Endothelial cell of umbilical vein (primary cell): ENCODE data around the gene RNPEPL1. TPM values are rescaled to one million over a fixed set of nuclear protein-coding genes. Genes with fewer than 3 reads are reported as not detected.
A peak's percentile ranks its signal among the peaks of the same experiment; 100 is the strongest.

Experiments used
- BruUV-seq: library from RNA; stranded (reverse); fragments of 400-500 nt; replicated peaks from 2 replicates; lab custom pipeline; 2021; lab: Mats Ljungman, UMichigan
- CTCF ChIA-PET: fragments of 300-600, 350-600 bp; sonication (Branson Sonifier 250); formaldehyde crosslinking; loops from one replicate; lab custom pipeline; 2021; ENCODE audit warnings: antibody characterized with exemption, inconsistent platforms; lab: Charles Lee
- POLR2A ChIA-PET: fragments of 300-600, 350-600 bp; sonication (Branson Sonifier 250); formaldehyde crosslinking; loops from one replicate; lab custom pipeline; 2021; ENCODE audit warnings: antibody characterized with exemption, inconsistent platforms; lab: Charles Lee
- DNase-seq: peaks from one replicate; pipeline ENCODE4 v3.0.0-alpha.2; 2011; ENCODE audit warnings: low read depth, low spot score
- FAIRE-seq: peaks from 2 replicates; lab custom pipeline; 2011; peaks lifted over from hg19 to GRCh38; lab: Jason Lieb, UNC
- H2AFZ ChIP-seq: 2 replicates; pipeline ENCODE4 v1.6.0; 2012; ENCODE audit warnings: low read depth, low read length, control low read depth, inconsistent platforms
- H3K27ac ChIP-seq: 2 replicates; pipeline ENCODE4 v1.5.1; 2011; ENCODE audit warnings: low read depth, mild to moderate bottlenecking, control low read depth, low read length, moderate library complexity; ENCODE audit not compliant: insufficient read depth
- H3K27me3 ChIP-seq, 2 experiments: 2 replicates each; pipeline versions ENCODE4 v1.6.0 to v1.6.1; 2011; ENCODE audit warnings: low read length in 2 of 2, mixed read lengths in 1 of 2; ENCODE audit not compliant: control insufficient read depth in 2 of 2, insufficient read depth in 2 of 2
- H3K36me3 ChIP-seq, 2 experiments: 2 replicates in 1 of 2; 3 replicates in 1 of 2; pipeline ENCODE4 v1.5.1; 2011; ENCODE audit warnings: low read length in 2 of 2, mild to moderate bottlenecking in 1 of 2, moderate library complexity in 1 of 2; ENCODE audit not compliant: control insufficient read depth in 2 of 2, insufficient read depth in 2 of 2; ENCODE audit errors: extremely low read depth in 1 of 2
- H3K4me1 ChIP-seq: 3 replicates; pipeline ENCODE4 v1.5.1; 2011; ENCODE audit warnings: mild to moderate bottlenecking, low read length; ENCODE audit not compliant: control insufficient read depth, insufficient read depth; ENCODE audit errors: extremely low read depth
- H3K4me2 ChIP-seq: 2 replicates; pipeline ENCODE4 v1.6.1; 2011; ENCODE audit warnings: low read length, control low read depth, mixed read lengths; ENCODE audit not compliant: insufficient read depth
- H3K4me3 ChIP-seq, 3 experiments: fragments of 200-600 bp in 1 of 3; sonication (generic), shearing (Covaris generic) in 1 of 3; replicated peaks in 1 of 3; 2 replicates each; pipeline ENCODE4 v1.5.1; 2011 to 2016; ENCODE audit warnings: control low read depth in 3 of 3, low read length in 3 of 3, mild to moderate bottlenecking in 2 of 3, inconsistent platforms in 1 of 3, low read depth in 1 of 3, moderate library complexity in 1 of 3; ENCODE audit not compliant: insufficient read depth in 1 of 3
- H3K79me2 ChIP-seq: 2 replicates; pipeline ENCODE4 v1.6.0; 2012; ENCODE audit warnings: low read length, inconsistent platforms; ENCODE audit not compliant: control insufficient read depth, insufficient read depth
- H3K9ac ChIP-seq: replicated peaks from 2 replicates; pipeline ENCODE3; 2011; ENCODE audit warnings: low read length, control low read depth; ENCODE audit not compliant: insufficient read depth; ENCODE audit errors: extremely low read depth
- H3K9me1 ChIP-seq: replicated peaks from 3 replicates; pipeline ENCODE4 v1.6.0; 2011; ENCODE audit warnings: mild to moderate bottlenecking, low read length; ENCODE audit not compliant: control insufficient read depth, insufficient read depth; ENCODE audit errors: extremely low read depth
- H3K9me3 ChIP-seq: replicated peaks from 2 replicates; pipeline ENCODE4 v1.5.1; 2012; ENCODE audit warnings: low read length, inconsistent platforms; ENCODE audit not compliant: control insufficient read depth, insufficient read depth
- H4K20me1 ChIP-seq: replicated peaks from 2 replicates; pipeline ENCODE3; 2011; ENCODE audit warnings: mild to moderate bottlenecking, low read length; ENCODE audit not compliant: control insufficient read depth, insufficient read depth; ENCODE audit errors: extremely low read depth
- CTCF ChIP-seq, 2 donors: IDR thresholded peaks; 1 replicate in 1 of 2; 2 replicates in 1 of 2; pipeline ENCODE4 v1.5.1; 2011; ENCODE audit warnings: low read length in 2 of 2, mild to moderate bottlenecking in 2 of 2, moderate library complexity in 2 of 2, control low read depth in 1 of 2, inconsistent platforms in 1 of 2, low read depth in 1 of 2; ENCODE audit not compliant: insufficient read depth in 1 of 2; ENCODE audit errors: extremely low read depth in 1 of 2
- EZH2 ChIP-seq: IDR thresholded peaks from 2 replicates; pipeline ENCODE4 v1.6.1; 2012; ENCODE audit warnings: borderline replicate concordance, low read depth, mild to moderate bottlenecking, moderate library complexity, low read length, inconsistent platforms; ENCODE audit not compliant: severe bottlenecking
- FOS ChIP-seq: IDR thresholded peaks from 2 replicates; pipeline ENCODE4 v1.6.1; 2011; ENCODE audit warnings: mild to moderate bottlenecking, low read length, moderate library complexity, borderline replicate concordance; ENCODE audit not compliant: insufficient read depth
- GATA2 ChIP-seq: IDR thresholded peaks from 2 replicates; pipeline ENCODE4 v1.7.0; 2011; ENCODE audit warnings: low read depth, mild to moderate bottlenecking, moderate library complexity, mixed read lengths, low read length; ENCODE audit not compliant: insufficient read length, insufficient read depth
- JUN ChIP-seq: IDR thresholded peaks from 2 replicates; pipeline ENCODE4 v1.6.1; 2011; ENCODE audit warnings: borderline replicate concordance, low read depth; ENCODE audit not compliant: insufficient read length, insufficient read depth
- MAX ChIP-seq: IDR thresholded peaks from 2 replicates; pipeline ENCODE4 v1.6.1; 2011; ENCODE audit not compliant: insufficient read depth, insufficient read length
- MYC ChIP-seq: IDR thresholded peaks from one replicate; pipeline ENCODE4 v1.6.1; 2011; ENCODE audit warnings: mild to moderate bottlenecking, low read depth, low read length
- POLR2A ChIP-seq: IDR thresholded peaks from 2 replicates; pipeline ENCODE4 v1.6.1; 2012; ENCODE audit warnings: low read depth, mild to moderate bottlenecking, control low read depth, low read length
- POLR2AphosphoS5 ChIP-seq: IDR thresholded peaks from 2 replicates; pipeline ENCODE4 v1.6.1; 2012; ENCODE audit warnings: low read depth, mild to moderate bottlenecking, control low read depth, low read length, moderate library complexity; ENCODE audit not compliant: insufficient read depth
- dilution Hi-C: fragments of 300-500 bp; cut with MboI; formaldehyde crosslinking; loops from one replicate; pipeline ENCODE4 v1.15.0; 2019; ENCODE audit warnings: low sequenced_read_pairs; ENCODE audit not compliant: extremely low pct_ligation_motif_present
- intact Hi-C: fragments of 100-400 bp; cut with micrococcal nuclease; formaldehyde crosslinking; loops from one replicate; pipeline ENCODE4 v1.10.0; 2022
- polyA plus RNA-seq, 4 experiments: library from polyadenylated mRNA; depleted of rRNA in 3 of 4; stranded (reverse) in 3 of 4; unstranded in 1 of 4; fragments of >200 nt; gene quantifications; 2 replicates each; pipeline versions ENCODE4 v1.2.1 to v1.2.3, GENCODE V29; 2011 to 2012; ENCODE audit warnings: missing spikeins in 1 of 4
- total RNA-seq: library from RNA; stranded (reverse); gene quantifications from 2 replicates; pipeline ENCODE4 v1.2.3, GENCODE V29; 2021

RNPEPL1 gene
- total and polyA plus RNA-seq, 2 donors (not counting 3 experiments of a cell fraction or from before 2014, with no cell fraction given), result 35.8 to 67.1 TPM

GRCh38 chr2:240560480-240561324 is 7.6 kb upstream of the RNPEPL1 start:
- H3K4me2 ChIP-seq, result peak overlapping the region; percentile 83
- no peaks in the 10 kb centered on the region for H4K20me1 ChIP-seq
- dilution Hi-C loops (no loop called here), intact Hi-C loops (loop anchor here (1.0 to 10.0 kb wide), 7 partner anchors 8 to 757 kb away; partner anchors contain the start of genes CAPN10, HDLBP, RNPEPL1 and SEPTIN2)
- peak; percentile 98 for DNase-seq
- H2AFZ ChIP-seq, result peak overlapping the region; percentile 23
- peak; percentile 94 for FAIRE-seq
- no peaks in the 10 kb centered on the region for H3K9me3 ChIP-seq
- peaks cover 13% of the 10 kb centered on the region for H3K79me2 ChIP-seq
- BruUV-seq, result no TSS peak
- H3K4me3 ChIP-seq, result peak overlapping the region; percentile 42 to 66 (median 61)
- H3K4me1 ChIP-seq, result peaks cover 40% of the 10 kb centered on the region
- no peaks in the 10 kb centered on the region for H3K27me3 ChIP-seq
- no peaks in the 10 kb centered on the region for H3K36me3 ChIP-seq
- H3K9me1 ChIP-seq, result no peaks in the 10 kb centered on the region
- peak overlapping the region; percentile 80 for H3K9ac ChIP-seq
- peak; percentile 57 for TF ChIP-seq MYC
- TF ChIP-seq POLR2AphosphoS5, result peak; percentile 96
- peak; percentile 53 for TF ChIP-seq MAX
- peak; percentile 92 for TF ChIP-seq POLR2A
- TF ChIP-seq EZH2, result no peak
- TF ChIP-seq FOS, result no peak
- peak; percentile 12 to 48 for TF ChIP-seq CTCF (IDR thresholded peaks at IDR 0.05; ENCODE audit: extremely low read depth in 1 of 2, insufficient read depth in 1 of 2, low read depth in 1 of 2, low read length in 2 of 2)
- TF ChIP-seq GATA2, result no peak
- no peak for TF ChIP-seq JUN
- ChIA-PET CTCF (interaction anchor here (0.6 to 1.8 kb wide), 6 partner anchors 9 to 280 kb away, joined by 3 to 10 read pairs (median 4); partner anchors contain the start of gene CAPN10), POLR2A (interaction anchor here (0.8 to 1.2 kb wide), 2 partner anchors 25 to 46 kb away, joined by 4 to 13 read pairs; partner anchors contain the start of gene CAPN10)
- H3K27ac ChIP-seq, result peak overlapping the region; percentile 77
